Mesenchymal stem cell (in vitro differentiated cells and primary cell): Measurements from ENCODE around the gene NIPBL.

Source experiments
- DNase-seq: peaks from one replicate; pipeline ENCODE4 v3.0.0-alpha.2; 2013
- H2AFZ ChIP-seq: one replicate; pipeline ENCODE4 v1.6.1; 2013; ENCODE audit warnings: low read depth, mild to moderate bottlenecking, control low read depth, inconsistent platforms, low read length, moderate library complexity
- H2AK5ac ChIP-seq: 2 replicates; pipeline ENCODE4 v1.6.1; 2013; ENCODE audit warnings: low read length, moderate library complexity, mild to moderate bottlenecking, inconsistent platforms; ENCODE audit not compliant: severe bottlenecking
- H2BK120ac ChIP-seq: one replicate; pipeline ENCODE4 v1.6.1; 2013; ENCODE audit warnings: low read depth, mild to moderate bottlenecking, inconsistent platforms, low read length, moderate library complexity
- H2BK12ac ChIP-seq, 2 experiments: one replicate each; pipeline ENCODE4 v1.6.1; 2013; ENCODE audit warnings: inconsistent platforms in 2 of 2, low read length in 2 of 2, mild to moderate bottlenecking in 2 of 2, moderate library complexity in 2 of 2, control low read depth in 1 of 2
- H2BK15ac ChIP-seq: one replicate; pipeline ENCODE4 v1.6.1; 2013; ENCODE audit warnings: mild to moderate bottlenecking, low read depth, inconsistent platforms; ENCODE audit not compliant: poor library complexity, severe bottlenecking
- H2BK5ac ChIP-seq: 2 replicates; pipeline ENCODE4 v1.6.1; 2013; ENCODE audit warnings: low read depth, mild to moderate bottlenecking, low read length, control low read depth, inconsistent platforms; ENCODE audit not compliant: poor library complexity, severe bottlenecking
- H3K14ac ChIP-seq, 2 experiments: one replicate each; pipeline ENCODE4 v1.6.1; 2013; ENCODE audit warnings: inconsistent platforms in 2 of 2, low read length in 2 of 2, control low read depth in 1 of 2, mild to moderate bottlenecking in 1 of 2, moderate library complexity in 1 of 2
- H3K18ac ChIP-seq, 2 experiments: one replicate each; pipeline ENCODE4 v1.6.1; 2013; ENCODE audit warnings: inconsistent platforms in 2 of 2, low read length in 2 of 2, control low read depth in 1 of 2, low read depth in 1 of 2, mild to moderate bottlenecking in 1 of 2
- H3K23ac ChIP-seq, 2 experiments: one replicate each; pipeline ENCODE4 v1.6.1; 2013; ENCODE audit warnings: inconsistent platforms in 2 of 2, low read length in 2 of 2, mild to moderate bottlenecking in 2 of 2, moderate library complexity in 2 of 2, control low read depth in 1 of 2
- H3K27ac ChIP-seq: 2 replicates; pipeline ENCODE4 v1.5.1; 2013; ENCODE audit warnings: mild to moderate bottlenecking, moderate library complexity, low read length, control low read depth, inconsistent platforms; ENCODE audit not compliant: poor library complexity, severe bottlenecking
- H3K27me3 ChIP-seq, 2 experiments: 2 replicates each; pipeline versions ENCODE4 v1.6.1 to v1.7.0; 2013; ENCODE audit warnings: low read length in 2 of 2, mild to moderate bottlenecking in 2 of 2, moderate library complexity in 2 of 2, control low read depth in 1 of 2, inconsistent platforms in 1 of 2; ENCODE audit not compliant: control insufficient read depth in 1 of 2, insufficient read depth in 1 of 2
- H3K36me3 ChIP-seq, 2 experiments: 2 replicates each; pipeline versions ENCODE4 v1.6.1 to v1.7.0; 2013; ENCODE audit warnings: low read length in 2 of 2, control low read depth in 1 of 2, inconsistent platforms in 1 of 2, low read depth in 1 of 2, mild to moderate bottlenecking in 1 of 2; ENCODE audit not compliant: insufficient read depth in 2 of 2, control insufficient read depth in 1 of 2
- H3K4ac ChIP-seq, 2 experiments: one replicate each; pipeline ENCODE4 v1.6.1; 2013; ENCODE audit warnings: inconsistent platforms in 2 of 2, low read length in 2 of 2, mild to moderate bottlenecking in 2 of 2, moderate library complexity in 2 of 2, control low read depth in 1 of 2, low read depth in 1 of 2
- H3K4me1 ChIP-seq: 2 replicates; pipeline ENCODE4 v1.6.1; 2013; ENCODE audit warnings: low read depth, low read length, control low read depth; ENCODE audit not compliant: control insufficient read depth, insufficient read depth
- H3K4me2 ChIP-seq: 2 replicates; pipeline ENCODE4 v1.6.1; 2013; ENCODE audit warnings: low read length, mild to moderate bottlenecking, inconsistent platforms; ENCODE audit not compliant: poor library complexity, severe bottlenecking
- H3K4me3 ChIP-seq, 2 experiments: 2 replicates each; pipeline versions ENCODE4 v1.5.1 to v1.7.0; 2013; ENCODE audit warnings: low read length in 2 of 2, mild to moderate bottlenecking in 2 of 2, control low read depth in 1 of 2, low read depth in 1 of 2; ENCODE audit not compliant: insufficient read depth in 1 of 2
- H3K79me1 ChIP-seq: replicated peaks from 2 replicates; pipeline ENCODE4 v1.6.1; 2013; ENCODE audit warnings: mild to moderate bottlenecking, control low read depth, low read length, inconsistent platforms; ENCODE audit not compliant: poor library complexity, severe bottlenecking
- H3K9ac ChIP-seq: 2 replicates; pipeline ENCODE4 v1.7.0; 2013; ENCODE audit warnings: mild to moderate bottlenecking, low read length, moderate library complexity
- H3K9me3 ChIP-seq: 2 replicates; pipeline ENCODE4 v1.7.0; 2013; ENCODE audit warnings: mild to moderate bottlenecking, low read length; ENCODE audit not compliant: control insufficient read depth
- H4K8ac ChIP-seq: one replicate; pipeline ENCODE4 v1.6.1; 2013; ENCODE audit warnings: inconsistent platforms, mild to moderate bottlenecking, low read length, moderate library complexity
- H4K91ac ChIP-seq: one replicate; pipeline ENCODE4 v1.6.1; 2013; ENCODE audit warnings: mild to moderate bottlenecking, low read length, inconsistent platforms
- WGBS: methylation state at CpG from one replicate; pipeline ENCODE4 v1.1.7; 2013; ENCODE audit warnings: mixed read lengths; 5-methylcytosine and 5-hydroxymethylcytosine counted together

Gene NIPBL

DNA sequence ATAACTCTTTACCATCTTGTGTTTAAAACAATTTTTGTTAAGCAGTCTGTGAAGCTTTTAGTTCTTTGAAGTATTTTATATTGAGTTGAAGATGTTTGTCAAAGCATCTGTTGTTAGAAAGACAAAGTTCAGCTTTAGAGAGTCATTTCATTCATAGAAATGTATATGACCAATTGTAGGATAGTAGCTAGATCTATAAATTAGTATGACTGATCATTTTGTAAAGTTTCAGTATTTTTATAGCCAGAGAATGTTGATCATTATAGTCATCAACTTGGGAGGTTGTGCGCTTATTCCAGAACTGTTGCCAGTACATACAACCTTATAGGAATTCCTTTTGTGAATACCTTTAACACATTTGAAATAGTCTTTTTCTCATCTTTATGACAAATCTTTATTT is 5.2 kb downstream of the NIPBL start:
- Histone ChIP-seq H3K14ac (no peak overlapping the region), H3K4me1 (no peaks in the 10 kb centered on the region), H2AK5ac (no peak overlapping the region), H3K27me3 (no peaks in the 10 kb centered on the region), H2BK12ac (no peak overlapping the region), H3K4ac (no peak overlapping the region), H3K18ac (no peak overlapping the region), H3K9me3 (no peaks in the 10 kb centered on the region), H3K36me3 (peaks cover 5 to 13% of the 10 kb centered on the region in 2 experiments), H2BK120ac (no peak overlapping the region), H2BK15ac (no peak overlapping the region), H3K23ac (no peak overlapping the region), H4K91ac (no peak overlapping the region), H2BK5ac (no peak overlapping the region), H3K9ac (no peak overlapping the region), H3K4me3 (no peak overlapping the region), H3K4me2 (no peak overlapping the region), H4K8ac (no peak overlapping the region), H3K79me1 (peaks cover 5% of the 10 kb centered on the region), H3K27ac (no peak overlapping the region), H2AFZ (no peak overlapping the region)
- WGBS: no CpG with 5 or more reads among the region's 1 CpG
- DNase-seq: no peak

DNA sequence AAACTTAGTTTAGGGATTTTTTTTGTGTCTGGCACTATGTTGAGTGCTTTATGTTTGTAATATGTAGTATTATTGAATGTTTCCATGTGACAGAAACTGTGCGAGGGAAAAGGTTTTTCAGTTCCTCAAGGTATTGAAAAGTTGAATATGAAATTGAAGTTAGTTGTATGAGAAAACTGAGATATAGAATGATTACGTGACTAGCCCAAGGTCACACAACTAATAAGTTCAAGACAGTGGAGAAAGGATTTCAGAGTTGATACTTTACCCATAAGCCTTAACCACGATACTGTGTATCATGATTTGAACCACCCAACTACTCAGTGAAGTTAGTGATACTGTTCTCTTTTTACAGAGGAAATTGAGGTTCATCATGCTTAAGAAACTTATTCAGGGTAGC is 5.7 kb downstream of the NIPBL start:
- Histone ChIP-seq H4K8ac (no peak overlapping the region), H3K36me3 (peaks cover 5 to 13% of the 10 kb centered on the region in 2 experiments), H3K4me3 (no peak overlapping the region), H3K23ac (no peak overlapping the region), H2BK120ac (no peak overlapping the region), H3K4me1 (no peaks in the 10 kb centered on the region), H2BK12ac (no peak overlapping the region), H2AFZ (no peak overlapping the region), H3K18ac (no peak overlapping the region), H4K91ac (no peak overlapping the region), H3K9ac (no peak overlapping the region), H2BK15ac (no peak overlapping the region), H3K14ac (no peak overlapping the region), H3K4me2 (no peak overlapping the region), H2AK5ac (no peak overlapping the region), H3K27ac (no peak overlapping the region), H3K9me3 (no peaks in the 10 kb centered on the region), H2BK5ac (no peak overlapping the region), H3K27me3 (no peaks in the 10 kb centered on the region), H3K4ac (no peak overlapping the region), H3K79me1 (peaks cover 5% of the 10 kb centered on the region)
- WGBS: 100% methylated on average over 2 of the region's 3 CpGs
- DNase-seq: no peak

DNA sequence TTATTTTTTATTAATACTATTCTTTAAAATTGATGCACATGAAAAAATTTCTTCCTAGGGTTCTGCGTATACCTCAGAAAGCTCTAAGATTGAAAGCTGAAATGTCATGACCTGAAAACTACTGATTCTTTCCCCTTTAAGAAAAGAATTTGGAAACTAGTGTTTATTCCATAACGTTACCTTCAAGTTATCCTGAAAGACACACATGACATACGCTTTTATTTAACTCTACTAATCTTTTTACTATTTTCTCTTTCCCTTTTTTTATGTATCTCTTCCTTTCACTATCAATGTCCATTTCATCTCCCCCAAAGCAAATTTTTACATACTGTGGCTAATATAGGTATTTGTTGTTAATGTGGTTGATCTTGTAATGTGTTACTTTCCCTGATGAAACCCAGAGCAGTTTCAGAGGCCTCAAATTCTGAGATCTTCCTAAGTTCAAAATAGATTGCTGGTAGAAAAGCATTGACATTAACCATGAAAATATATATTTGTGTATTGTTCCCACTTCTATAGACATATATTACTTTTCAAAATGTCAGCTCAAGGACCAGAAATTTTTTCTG is 7.4 kb downstream of the NIPBL start:
- H4K8ac ChIP-seq: no peak overlapping the region
- no peaks in the 10 kb centered on the region for H3K4me1 ChIP-seq
- H3K4ac ChIP-seq: no peak overlapping the region
- H3K9ac ChIP-seq: no peak overlapping the region
- H2BK15ac ChIP-seq: no peak overlapping the region
- H2AK5ac ChIP-seq: no peak overlapping the region
- no peak overlapping the region for H2BK5ac ChIP-seq
- H3K9me3 ChIP-seq: no peaks in the 10 kb centered on the region
- no peak overlapping the region for H3K4me2 ChIP-seq
- no peak overlapping the region for H3K27ac ChIP-seq
- H2BK120ac ChIP-seq: no peak overlapping the region
- no peaks in the 10 kb centered on the region for H3K27me3 ChIP-seq
- DNase-seq: no peak
- H2AFZ ChIP-seq: no peak overlapping the region
- peaks cover 5 to 13% of the 10 kb centered on the region in 2 experiments for H3K36me3 ChIP-seq
- no peak overlapping the region for H3K14ac ChIP-seq
- no peak overlapping the region for H2BK12ac ChIP-seq
- H4K91ac ChIP-seq: no peak overlapping the region
- no peak overlapping the region for H3K4me3 ChIP-seq
- 91% methylated on average over 3 of the region's 3 CpGs for WGBS
- H3K23ac ChIP-seq: no peak overlapping the region
- H3K18ac ChIP-seq: no peak overlapping the region
- H3K79me1 ChIP-seq: peaks cover 5% of the 10 kb centered on the region

DNA sequence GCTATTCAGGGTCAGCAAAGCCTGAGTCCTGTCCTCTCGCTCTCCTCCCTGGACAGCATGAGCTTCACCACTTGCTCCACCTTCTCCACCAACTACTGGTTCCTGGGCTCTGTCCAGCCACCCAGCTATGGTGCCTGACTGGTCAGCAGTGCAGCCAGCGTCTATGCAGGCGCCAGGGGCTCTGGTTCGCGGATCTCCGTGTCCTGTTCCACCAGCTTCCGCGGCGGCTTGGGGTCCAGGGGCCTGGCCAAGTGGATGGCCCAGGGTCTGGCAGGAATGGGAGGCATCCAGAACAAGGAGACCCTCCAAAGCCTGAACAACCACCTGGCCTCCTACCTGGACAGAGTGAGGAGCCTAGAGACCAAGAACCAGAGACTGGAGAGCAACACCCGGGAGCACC is 8.6 kb downstream of the NIPBL start:
- H2BK15ac ChIP-seq: no peak overlapping the region
- no peak overlapping the region for H3K18ac ChIP-seq
- H3K4ac ChIP-seq: no peak overlapping the region
- no peak for DNase-seq
- H3K4me1 ChIP-seq: no peaks in the 10 kb centered on the region
- H3K14ac ChIP-seq: no peak overlapping the region
- no peak overlapping the region for H4K91ac ChIP-seq
- H3K4me2 ChIP-seq: no peak overlapping the region
- no peak overlapping the region for H2BK5ac ChIP-seq
- H3K36me3 ChIP-seq: peaks cover 5 to 13% of the 10 kb centered on the region in 2 experiments
- no peak overlapping the region for H2BK120ac ChIP-seq
- WGBS: 99% methylated on average over 10 of the region's 10 CpGs
- no peak overlapping the region for H3K9ac ChIP-seq
- no peak overlapping the region for H2AFZ ChIP-seq
- H3K27ac ChIP-seq: no peak overlapping the region
- H2BK12ac ChIP-seq: no peak overlapping the region
- no peaks in the 10 kb centered on the region for H3K27me3 ChIP-seq
- no peak overlapping the region for H2AK5ac ChIP-seq
- H3K79me1 ChIP-seq: peaks cover 5% of the 10 kb centered on the region
- no peaks in the 10 kb centered on the region for H3K9me3 ChIP-seq
- no peak overlapping the region for H4K8ac ChIP-seq
- H3K23ac ChIP-seq: no peak overlapping the region
- no peak overlapping the region for H3K4me3 ChIP-seq
